Middle frontal gyrus (tissue), 1 donor: Measurements from ENCODE around the gene MUCL1.

Experiments
- DNase-seq: peaks from one replicate; pipeline ENCODE4 v3.0.0-alpha.2; 2015; ENCODE audit warnings: low spot score; ENCODE audit errors: extremely low spot score

The MUCL1 gene

GRCh38 chr12:54891717-54892478 is 37.6 kb downstream of the MUCL1 start:
- DNase-seq, result no peak
